ENCODE measurements around the gene GABARAP. TPM values are rescaled to one million over a fixed set of nuclear protein-coding genes. Genes with fewer than 3 reads are reported as not detected.

Gene GABARAP
- total RNA-seq, 2 experiments from 2014 or later: 256 to 279 TPM

DNA sequence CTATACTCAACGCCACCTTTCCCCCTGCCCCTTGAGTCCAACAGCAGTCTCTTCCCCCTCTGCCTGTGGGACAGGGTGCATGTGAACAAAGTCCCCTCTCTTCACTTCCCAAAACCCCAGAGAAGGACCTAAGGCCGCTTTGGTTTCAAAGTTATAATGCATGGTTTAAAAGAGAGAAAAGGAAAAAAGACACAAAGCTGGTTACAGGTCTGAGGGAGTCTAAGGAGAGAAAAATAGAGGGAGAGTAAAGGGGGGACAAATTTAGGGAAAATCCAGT, 1.1 kb upstream of the GABARAP start:
- CTCF ChIA-PET: interaction anchor here (1.2 to 3.2 kb wide), 2 partner anchors 23 to 53 kb away, joined by 3 to 20 read pairs; partner anchors contain the start of genes ACADVL and DLG4
- no peaks in the 10 kb centered on the region for H3K27me3 Mint-ChIP-seq
- H3K36me3 Mint-ChIP-seq (ENCODE audit: low read depth): peaks cover 53% of the 10 kb centered on the region
- peak overlapping the region; percentile 87 for H3K4me3 Mint-ChIP-seq
- peak overlapping the region; percentile 67 for H3K27ac Mint-ChIP-seq
- DNase-seq: no peak
- peaks cover 41% of the 10 kb centered on the region for H3K4me1 Mint-ChIP-seq
- no peaks in the 10 kb centered on the region for H3K9me3 Mint-ChIP-seq
- POLR2A ChIA-PET: interaction anchor here (0.6 kb wide), 1 partner anchor 1052 kb away, joined by 6 read pairs; the partner anchor contains the start of gene SLC25A35

DNA sequence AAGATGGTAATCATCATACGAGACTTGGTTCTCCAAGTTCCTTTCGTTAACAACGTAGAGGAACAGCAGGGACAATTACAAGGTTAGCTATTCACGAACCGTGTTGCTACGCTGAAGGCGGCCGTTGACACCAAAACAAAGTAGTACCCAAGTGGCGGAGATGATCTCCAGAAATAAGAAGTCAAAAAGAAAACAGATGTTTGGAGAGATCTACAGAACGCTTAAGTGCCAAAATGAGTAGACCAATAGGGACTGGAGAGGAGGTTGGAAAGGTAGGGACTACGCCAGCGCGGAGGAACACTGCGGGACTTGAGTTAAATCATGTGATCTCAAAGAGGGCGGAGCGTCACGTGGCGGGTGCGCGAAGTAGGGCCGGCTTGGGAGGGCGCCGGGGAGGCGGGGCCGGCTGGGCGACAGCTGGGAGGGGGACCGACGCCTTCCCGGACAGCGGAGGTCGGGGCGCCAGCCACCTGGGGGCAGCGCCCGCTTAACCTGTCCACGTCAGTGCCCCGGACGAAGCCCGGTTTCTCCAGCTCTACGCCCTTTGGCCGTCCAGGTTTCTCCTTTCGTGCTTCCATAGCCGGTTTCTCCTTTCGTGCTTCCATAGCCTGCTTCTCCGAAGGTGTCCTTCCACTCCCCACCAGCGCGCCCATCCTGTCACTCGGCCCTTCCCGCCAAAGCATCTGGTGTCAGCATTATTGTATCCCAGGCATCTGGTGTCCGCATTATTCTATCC, 636 bp upstream of the GABARAP start:
- Mint-ChIP-seq H3K27ac (peak overlapping the region; percentile 93), H3K36me3 (ENCODE audit: low read depth) (peaks cover 53% of the 10 kb centered on the region), H3K27me3 (no peaks in the 10 kb centered on the region), H3K9me3 (no peaks in the 10 kb centered on the region), H3K4me1 (peaks cover 42% of the 10 kb centered on the region), H3K4me3 (peak overlapping the region; percentile 87)
- DNase-seq: peak; percentile 94
- ChIA-PET POLR2A (interaction anchor here (1.0 kb wide), 1 partner anchor 22 kb away, joined by 3 read pairs; no protein-coding TSS in a partner anchor), CTCF (interaction anchor here (1.5 to 3.3 kb wide), 4 partner anchors 8 to 194 kb away, joined by 5 to 20 read pairs (median 12); partner anchors contain the start of genes ACADVL, CTDNEP1, DLG4 and ELP5)

DNA sequence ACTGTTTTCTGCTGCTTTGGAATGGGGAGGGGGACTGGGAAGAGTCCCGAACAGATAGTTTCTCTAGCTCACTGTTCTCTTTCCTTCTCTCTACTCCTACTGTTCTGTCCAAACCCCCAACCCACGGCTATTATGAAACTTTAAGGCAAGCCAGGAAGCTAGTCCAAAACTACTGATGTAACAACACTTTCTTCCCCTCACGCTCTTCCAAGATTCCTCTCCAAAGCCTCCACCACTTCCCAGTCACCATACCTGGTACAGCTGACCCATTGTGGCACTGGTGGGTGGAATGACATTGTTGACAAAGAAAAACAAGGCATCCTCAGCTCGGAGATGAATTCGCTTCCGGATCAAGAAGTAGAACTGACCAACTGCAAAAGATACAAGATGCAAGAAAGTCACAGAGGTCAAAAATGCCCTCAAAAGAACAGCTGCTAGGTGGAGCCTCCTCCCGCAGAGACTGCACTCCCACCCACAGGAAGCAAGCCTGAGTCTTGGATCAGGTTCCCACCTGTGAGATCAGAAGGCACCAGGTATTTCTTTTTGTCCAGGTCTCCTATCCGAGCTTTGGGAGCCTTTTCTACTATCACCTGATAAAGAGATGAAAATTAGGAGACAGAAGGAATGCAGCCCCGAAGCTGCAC, 1.0 kb downstream of the GABARAP start:
- no peaks in the 10 kb centered on the region for H3K27me3 Mint-ChIP-seq
- peaks cover 54% of the 10 kb centered on the region for H3K36me3 Mint-ChIP-seq (ENCODE audit: low read depth)
- H3K4me3 Mint-ChIP-seq: peak overlapping the region; percentile 87
- no peak for DNase-seq
- H3K27ac Mint-ChIP-seq: peak overlapping the region; percentile 93
- ChIA-PET POLR2A (no interaction called here), CTCF (interaction anchor here (0.5 to 3.3 kb wide), 6 partner anchors 10 to 1873 kb away, joined by 3 to 20 read pairs (median 7); partner anchors contain the start of genes ACADVL, CTDNEP1, DLG4 and ELP5)
- H3K4me1 Mint-ChIP-seq: peaks cover 52% of the 10 kb centered on the region
- H3K9me3 Mint-ChIP-seq: no peaks in the 10 kb centered on the region

DNA sequence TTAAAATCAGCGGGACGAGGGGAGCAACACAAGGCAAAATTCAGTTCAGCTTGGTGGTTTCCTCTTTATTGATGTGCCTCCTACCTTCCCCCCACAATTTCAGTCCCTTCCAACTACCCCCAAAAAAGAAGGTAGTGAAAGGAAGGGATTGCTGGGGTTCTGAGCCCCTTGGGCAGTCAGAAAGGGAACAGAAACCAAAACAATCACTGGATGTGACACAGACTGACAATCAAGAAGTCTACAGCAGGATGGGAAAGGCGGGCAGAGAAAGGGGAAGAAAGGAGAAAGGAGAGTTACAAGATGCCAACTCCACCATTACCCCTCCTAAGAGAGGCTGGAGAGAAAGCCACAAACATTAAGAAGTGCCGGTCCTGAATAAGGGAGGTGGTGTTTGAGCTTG, 1.9 kb downstream of the GABARAP start:
- H3K4me1 Mint-ChIP-seq: peaks cover 60% of the 10 kb centered on the region
- no peaks in the 10 kb centered on the region for H3K9me3 Mint-ChIP-seq
- ChIA-PET CTCF (interaction anchor here (1.2 to 3.3 kb wide), 4 partner anchors 11 to 56 kb away, joined by 3 to 20 read pairs (median 12); partner anchors contain the start of genes ACADVL, CTDNEP1, DLG4 and ELP5), POLR2A (interaction anchor here (0.6 kb wide), 1 partner anchor 72 kb away, joined by 3 read pairs; no protein-coding TSS in a partner anchor)
- H3K36me3 Mint-ChIP-seq (ENCODE audit: low read depth): peaks cover 56% of the 10 kb centered on the region
- H3K27me3 Mint-ChIP-seq: no peaks in the 10 kb centered on the region
- DNase-seq: no peak
- peak overlapping the region; percentile 93 for H3K27ac Mint-ChIP-seq
- peak overlapping the region; percentile 87 for H3K4me3 Mint-ChIP-seq

DNA sequence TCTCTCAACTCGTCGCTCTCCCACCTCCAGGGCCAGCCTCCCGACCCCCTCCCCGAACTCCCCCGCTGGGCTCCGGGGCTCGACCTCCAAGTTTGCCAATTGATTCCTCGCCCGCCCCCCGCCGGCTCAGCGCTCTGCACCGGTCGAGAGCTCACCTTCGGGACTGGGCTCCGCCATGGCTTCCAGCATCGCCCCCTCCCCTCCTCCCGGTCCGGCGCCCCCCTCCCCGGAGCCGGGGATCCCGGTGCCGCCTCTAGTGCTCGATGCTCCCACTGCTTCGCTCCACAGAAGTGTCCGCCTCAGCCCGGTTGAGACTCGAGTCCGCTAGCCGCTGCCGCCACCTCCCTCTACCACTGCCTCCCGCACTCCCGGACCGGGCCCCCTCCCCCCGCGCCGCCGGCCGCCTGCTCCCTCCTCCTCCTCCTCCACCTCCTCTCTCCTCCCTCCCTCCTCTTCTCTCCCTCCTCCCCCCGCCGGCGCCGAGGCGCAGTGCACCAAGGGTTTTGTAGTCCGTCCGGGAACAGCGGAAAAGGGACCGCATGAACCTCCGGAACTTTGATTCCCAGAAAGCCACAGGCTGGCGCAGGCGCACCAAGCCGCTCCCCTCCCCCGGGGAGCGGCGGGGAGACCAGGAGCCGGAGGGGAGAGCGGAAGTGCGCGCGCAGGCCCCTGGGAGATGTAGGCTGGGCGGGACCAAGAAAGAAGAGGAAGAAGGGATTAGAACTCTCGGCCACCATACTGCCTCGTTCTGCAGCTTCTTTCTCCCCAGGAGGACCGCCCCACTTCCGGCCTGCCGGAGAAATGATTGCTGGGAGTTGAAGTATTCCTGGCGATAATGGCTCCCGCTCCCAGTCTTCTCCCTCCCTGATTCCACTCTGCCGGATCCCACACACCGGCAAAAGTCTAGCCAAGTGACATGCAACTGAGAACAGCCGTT, 2.9 kb downstream of the GABARAP start, which contains the start of gene PHF23:
Gene PHF23 (minus strand): TSS at position 367 of the 937 bp plus-strand sequence. CDS start 178 bp downstream, at position 189.
- H3K4me1 Mint-ChIP-seq: peaks cover 68% of the 10 kb centered on the region
- POLR2A ChIA-PET: interaction anchor here (0.6 kb wide), 1 partner anchor 272 kb away, joined by 3 read pairs; no protein-coding TSS in a partner anchor
- no peaks in the 10 kb centered on the region for H3K27me3 Mint-ChIP-seq

DNA sequence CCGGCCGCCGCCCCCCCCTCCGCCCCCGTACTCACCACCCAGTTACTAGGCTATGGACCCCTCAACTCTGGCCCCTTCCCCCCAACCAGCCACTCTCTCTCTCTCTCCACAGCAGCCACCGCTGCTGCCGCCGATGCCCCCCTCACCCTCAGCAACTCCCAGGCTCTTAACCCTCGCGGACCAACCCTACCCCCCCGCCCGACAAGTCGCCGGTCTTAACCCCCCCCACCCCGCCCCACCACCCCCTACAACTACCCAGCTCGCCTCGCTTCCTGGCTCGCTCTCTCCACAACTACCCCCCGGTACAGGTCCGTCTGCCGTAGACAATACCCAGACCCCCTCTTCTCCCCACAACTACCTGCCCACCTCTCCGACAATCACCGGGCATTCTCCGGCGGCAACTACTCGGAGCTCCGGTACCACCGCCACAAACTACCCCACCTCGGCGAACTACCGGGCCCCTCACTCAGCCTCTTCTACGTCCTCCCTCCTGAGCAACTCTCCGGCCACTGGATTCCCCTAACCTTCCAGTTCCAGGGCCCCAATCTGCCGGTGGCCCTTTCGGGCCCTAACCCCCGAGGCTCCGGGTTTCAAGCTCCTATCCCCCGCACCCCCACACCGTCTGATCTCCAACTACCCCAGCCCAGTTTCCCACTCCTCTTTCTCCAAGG, 3.7 kb downstream of the GABARAP start:
- H3K9me3 Mint-ChIP-seq: no peaks in the 10 kb centered on the region
- no peaks in the 10 kb centered on the region for H3K27me3 Mint-ChIP-seq
- POLR2A ChIA-PET: interaction anchor here (0.6 to 0.8 kb wide), 2 partner anchors 19 to 272 kb away, joined by 3 read pairs; partner anchors contain the start of gene DLG4
- H3K27ac Mint-ChIP-seq: peak overlapping the region; percentile 93
- peak overlapping the region; percentile 87 for H3K4me3 Mint-ChIP-seq
- peaks cover 54% of the 10 kb centered on the region for H3K36me3 Mint-ChIP-seq (ENCODE audit: low read depth)
- DNase-seq: no peak
- CTCF ChIA-PET: interaction anchor here (0.6 to 2.6 kb wide), 8 partner anchors 11 to 217 kb away, joined by 3 to 16 read pairs (median 3); partner anchors contain the start of genes ACADVL and DLG4
- peaks cover 68% of the 10 kb centered on the region for H3K4me1 Mint-ChIP-seq

More for the DNA sequence above, 2.9 kb downstream of the GABARAP start, which contains the start of gene PHF23:
- DNase-seq: peak; percentile 98
- peaks cover 58% of the 10 kb centered on the region for H3K36me3 Mint-ChIP-seq (ENCODE audit: low read depth)
- H3K9me3 Mint-ChIP-seq: no peaks in the 10 kb centered on the region
- H3K4me3 Mint-ChIP-seq: peak within 1 kb of the TSS; percentile 87
- CTCF ChIA-PET: interaction anchor here (1.0 to 3.3 kb wide), 8 partner anchors 11 to 218 kb away, joined by 3 to 16 read pairs (median 4); partner anchors contain the start of genes ACADVL and DLG4
- peak within 1 kb of the TSS; percentile 93 for H3K27ac Mint-ChIP-seq

DNA sequence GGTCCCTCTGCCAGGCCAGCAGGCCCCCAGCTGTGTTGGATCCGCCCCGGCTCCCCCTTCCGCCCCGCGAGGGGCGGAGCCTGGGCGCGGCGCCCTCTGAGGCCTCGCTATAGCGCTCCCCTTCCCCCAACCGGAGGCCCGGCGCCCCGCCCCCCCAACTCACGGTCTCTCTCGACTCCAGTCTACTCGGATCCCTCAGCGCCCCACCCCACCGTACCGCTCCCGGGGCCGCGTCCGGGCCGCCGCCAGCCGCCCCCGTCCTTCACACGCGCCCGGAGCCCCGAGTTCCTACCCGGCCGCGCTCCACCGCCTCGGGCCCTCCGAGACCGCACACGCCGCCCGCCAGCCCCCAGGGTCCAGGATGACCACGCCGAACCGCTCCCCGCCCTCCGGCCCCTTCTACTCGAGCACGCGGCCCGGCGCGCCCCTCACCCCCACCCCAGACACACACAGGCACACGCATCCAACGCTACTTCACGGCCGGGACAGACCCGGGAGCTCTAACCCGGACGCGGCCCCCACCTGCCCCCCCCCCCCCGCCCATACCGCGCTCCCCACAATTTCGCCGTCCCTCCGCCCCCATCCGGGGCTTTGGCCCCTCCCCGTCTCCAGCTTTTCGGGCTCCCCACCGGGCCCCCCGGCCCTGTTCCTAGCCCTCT, 4.4 kb downstream of the GABARAP start:
- peak; percentile 86 for DNase-seq
- Mint-ChIP-seq H3K9me3 (no peaks in the 10 kb centered on the region), H3K4me1 (peaks cover 67% of the 10 kb centered on the region), H3K27me3 (no peaks in the 10 kb centered on the region), H3K27ac (peak overlapping the region; percentile 93), H3K36me3 (ENCODE audit: low read depth) (peaks cover 50% of the 10 kb centered on the region), H3K4me3 (peak overlapping the region; percentile 87)
- ChIA-PET CTCF (interaction anchor here (0.6 to 2.6 kb wide), 6 partner anchors 12 to 57 kb away, joined by 3 to 16 read pairs (median 3); partner anchors contain the start of genes ACADVL and DLG4), POLR2A (interaction anchor here (0.8 kb wide), 1 partner anchor 19 kb away, joined by 3 read pairs; the partner anchor contains the start of gene DLG4)

DNA sequence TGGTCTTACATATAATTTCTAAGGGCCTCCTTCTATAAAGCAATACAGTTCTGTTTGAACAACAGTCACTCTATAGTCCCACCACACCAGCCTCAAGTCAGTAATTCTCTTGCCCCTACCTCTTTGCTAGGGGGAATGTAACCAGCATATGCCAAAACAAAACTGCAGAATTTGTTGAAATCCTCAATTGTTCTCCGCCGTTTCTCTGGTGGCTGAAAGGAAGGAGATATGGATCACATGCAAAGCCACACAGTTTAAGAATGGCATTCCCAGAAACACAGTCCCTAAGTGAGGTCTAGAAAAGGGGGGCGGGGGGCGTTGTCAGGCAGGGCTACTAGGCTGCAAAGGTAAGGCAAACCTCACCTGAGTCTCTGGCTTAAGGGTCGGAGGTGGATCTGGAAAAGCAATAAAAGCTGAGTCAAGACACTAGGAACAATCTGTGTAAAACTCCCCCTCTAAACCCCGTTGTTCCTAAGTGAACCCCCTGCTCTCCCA, 4.9 kb downstream of the GABARAP start:
- H3K27me3 Mint-ChIP-seq: no peaks in the 10 kb centered on the region
- ChIA-PET CTCF (interaction anchor here (0.7 to 2.6 kb wide), 4 partner anchors 17 to 48 kb away, joined by 3 to 16 read pairs (median 3); partner anchors contain the start of genes ACADVL and DLG4), POLR2A (no interaction called here)
- H3K4me1 Mint-ChIP-seq: peaks cover 69% of the 10 kb centered on the region
- DNase-seq: no peak
- peak overlapping the region; percentile 87 for H3K4me3 Mint-ChIP-seq
- H3K36me3 Mint-ChIP-seq (ENCODE audit: low read depth): peaks cover 50% of the 10 kb centered on the region
- no peaks in the 10 kb centered on the region for H3K9me3 Mint-ChIP-seq
- peak overlapping the region; percentile 93 for H3K27ac Mint-ChIP-seq

DNA sequence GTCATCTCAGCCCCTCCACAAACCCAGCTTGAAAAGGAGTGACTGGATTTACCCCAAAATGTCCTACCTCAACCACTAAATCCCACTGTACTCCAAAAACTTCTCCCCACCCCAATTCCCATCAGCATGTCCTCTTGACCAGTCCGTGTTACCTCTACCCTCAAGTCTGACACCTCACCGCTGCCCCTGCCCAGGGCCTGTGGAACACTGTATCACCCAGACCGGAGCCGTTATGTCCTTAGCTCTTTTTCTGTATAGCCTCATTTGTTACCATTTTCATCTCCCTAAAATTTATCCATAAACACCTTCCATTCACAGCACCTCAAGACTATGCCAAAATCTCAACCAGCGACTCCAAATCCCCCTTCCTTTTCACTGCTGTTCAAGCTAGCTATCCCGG, 5.4 kb downstream of the GABARAP start:
- Mint-ChIP-seq H3K9me3 (no peaks in the 10 kb centered on the region), H3K4me1 (peaks cover 70% of the 10 kb centered on the region), H3K27me3 (no peaks in the 10 kb centered on the region), H3K27ac (peak overlapping the region; percentile 93), H3K4me3 (peak overlapping the region; percentile 87), H3K36me3 (ENCODE audit: low read depth) (peaks cover 48% of the 10 kb centered on the region)
- ChIA-PET CTCF (interaction anchor here (0.7 kb wide), 1 partner anchor 49 kb away, joined by 3 read pairs; no protein-coding TSS in a partner anchor), POLR2A (no interaction called here)
- DNase-seq: no peak

DNA sequence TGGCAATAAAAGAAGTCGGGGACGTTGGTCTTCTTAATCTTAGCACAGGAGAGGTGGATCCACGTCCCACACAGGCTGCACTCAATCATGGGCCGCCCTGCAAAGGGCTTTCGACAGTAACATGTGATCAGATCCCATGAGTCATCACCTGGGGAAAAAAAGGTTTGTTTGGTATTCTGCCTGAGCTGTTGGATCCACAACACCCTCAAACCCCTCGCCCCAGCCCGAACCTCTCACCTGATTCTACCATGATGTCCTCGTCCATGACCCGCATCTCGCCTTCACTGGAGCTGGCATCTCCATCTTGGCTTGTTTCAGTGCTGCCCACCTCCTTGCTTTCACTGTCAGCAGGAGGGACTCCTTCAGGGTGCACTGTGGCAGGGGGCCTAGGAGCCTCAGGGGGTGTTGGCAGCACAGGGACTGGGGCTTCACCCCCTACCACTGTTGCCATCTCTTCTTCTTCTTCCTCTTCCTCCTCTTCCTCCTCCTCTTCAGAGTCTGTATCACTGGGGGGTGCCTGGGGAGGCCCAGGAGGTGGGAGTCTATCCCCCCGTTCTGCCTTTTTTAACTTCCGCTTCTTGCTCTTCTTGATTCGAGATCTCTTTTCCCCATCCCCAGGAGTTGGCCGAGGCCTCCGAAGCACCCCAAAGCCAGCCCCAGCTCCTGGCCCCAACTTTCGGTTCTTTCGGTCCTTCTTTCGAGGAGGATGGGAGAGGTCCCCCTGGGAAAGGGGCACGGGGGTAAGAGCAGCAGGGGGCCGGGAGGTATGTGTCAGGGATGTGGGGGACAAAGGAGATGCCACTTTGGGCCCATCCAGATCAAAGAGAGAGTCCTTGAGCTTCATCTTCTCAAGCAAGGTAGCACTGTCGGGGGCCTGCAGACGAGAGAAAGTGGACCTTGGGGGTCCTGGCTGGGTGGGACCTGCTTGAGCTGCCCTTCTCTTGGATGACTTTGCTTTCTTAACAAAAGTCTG, 6.3 kb downstream of the GABARAP start:
- DNase-seq: no peak
- peak overlapping the region; percentile 45 for H3K4me3 Mint-ChIP-seq
- H3K36me3 Mint-ChIP-seq (ENCODE audit: low read depth): peaks cover 40% of the 10 kb centered on the region
- no peaks in the 10 kb centered on the region for H3K27me3 Mint-ChIP-seq
- H3K4me1 Mint-ChIP-seq: peaks cover 63% of the 10 kb centered on the region
- H3K27ac Mint-ChIP-seq: peak overlapping the region; percentile 25
- no peaks in the 10 kb centered on the region for H3K9me3 Mint-ChIP-seq
- ChIA-PET POLR2A (no interaction called here), CTCF (interaction anchor here (1.3 kb wide), 1 partner anchor 15 kb away, joined by 5 read pairs; no protein-coding TSS in a partner anchor)

Data from activated CD4-positive, alpha-beta T cell treated with anti-CD3 and anti-CD28 coated beads, Interleukin-2, amount 10 ng/mL, durations not matched to agents 7 days and 5 days (primary cell).